Endothelial cell of umbilical vein (primary cell): ENCODE measurements around the gene TAS2R13.

Experiments
- POLR2A ChIP-seq: IDR thresholded peaks from 2 replicates; pipeline ENCODE4 v1.6.1; 2012; ENCODE audit warnings: low read depth, mild to moderate bottlenecking, control low read depth, low read length
- POLR2AphosphoS5 ChIP-seq: IDR thresholded peaks from 2 replicates; pipeline ENCODE4 v1.6.1; 2012; ENCODE audit warnings: low read depth, mild to moderate bottlenecking, control low read depth, low read length, moderate library complexity; ENCODE audit not compliant: insufficient read depth
- TF ChIP-seq, protein P1 (sequence below), 2 donors: IDR thresholded peaks; 1 replicate in 1 of 2; 2 replicates in 1 of 2; pipeline ENCODE4 v1.5.1; 2011; ENCODE audit warnings: low read length in 2 of 2, mild to moderate bottlenecking in 2 of 2, moderate library complexity in 2 of 2, control low read depth in 1 of 2, inconsistent platforms in 1 of 2, low read depth in 1 of 2; ENCODE audit not compliant: insufficient read depth in 1 of 2; ENCODE audit errors: extremely low read depth in 1 of 2

DNA sequence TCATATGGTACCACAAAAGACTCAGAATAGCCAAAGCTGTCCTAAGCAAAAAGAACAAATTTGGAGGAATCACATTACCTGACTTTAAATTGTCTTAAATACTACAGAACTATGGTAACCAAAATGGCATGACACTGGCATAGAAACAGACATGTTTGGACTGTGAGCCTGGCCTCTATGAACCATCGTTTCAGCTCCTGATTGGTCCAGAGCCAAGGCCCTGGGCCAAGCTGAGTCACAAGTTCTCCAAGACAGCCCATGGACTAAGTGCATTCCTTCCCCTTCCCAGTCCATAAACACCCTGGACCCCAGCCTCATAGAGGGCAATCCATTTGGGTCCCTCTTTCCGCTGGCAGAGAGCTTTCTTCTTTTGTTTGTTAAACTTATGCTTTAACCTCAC is 48.0 kb downstream of the TAS2R13 start:
- TF ChIP-seq, protein P1, sequence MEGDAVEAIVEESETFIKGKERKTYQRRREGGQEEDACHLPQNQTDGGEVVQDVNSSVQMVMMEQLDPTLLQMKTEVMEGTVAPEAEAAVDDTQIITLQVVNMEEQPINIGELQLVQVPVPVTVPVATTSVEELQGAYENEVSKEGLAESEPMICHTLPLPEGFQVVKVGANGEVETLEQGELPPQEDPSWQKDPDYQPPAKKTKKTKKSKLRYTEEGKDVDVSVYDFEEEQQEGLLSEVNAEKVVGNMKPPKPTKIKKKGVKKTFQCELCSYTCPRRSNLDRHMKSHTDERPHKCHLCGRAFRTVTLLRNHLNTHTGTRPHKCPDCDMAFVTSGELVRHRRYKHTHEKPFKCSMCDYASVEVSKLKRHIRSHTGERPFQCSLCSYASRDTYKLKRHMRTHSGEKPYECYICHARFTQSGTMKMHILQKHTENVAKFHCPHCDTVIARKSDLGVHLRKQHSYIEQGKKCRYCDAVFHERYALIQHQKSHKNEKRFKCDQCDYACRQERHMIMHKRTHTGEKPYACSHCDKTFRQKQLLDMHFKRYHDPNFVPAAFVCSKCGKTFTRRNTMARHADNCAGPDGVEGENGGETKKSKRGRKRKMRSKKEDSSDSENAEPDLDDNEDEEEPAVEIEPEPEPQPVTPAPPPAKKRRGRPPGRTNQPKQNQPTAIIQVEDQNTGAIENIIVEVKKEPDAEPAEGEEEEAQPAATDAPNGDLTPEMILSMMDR (IDR thresholded peaks at IDR 0.05; ENCODE audit: extremely low read depth in 1 of 2, insufficient read depth in 1 of 2, low read depth in 1 of 2, low read length in 2 of 2) = no peak
- TF ChIP-seq POLR2AphosphoS5 = no peak
- no peak for TF ChIP-seq POLR2A
